Esophagus squamous epithelium (tissue), 4 donors: ENCODE results near the gene IFT27.
"Not testable (repeated sequence)": the region's sequence is repeated elsewhere in the genome, so short reads cannot be mapped to it uniquely, and the experiment has no call there.

Experiments used
- CTCF ChIP-seq, 6 experiments: fragments of 450-650 bp in 4 of 6; fragments of 200-600 bp in 2 of 6; sonication (generic) in 2 of 6; IDR thresholded peaks; one replicate each; pipeline ENCODE4 v1.5.1; 2016 to 2019; ENCODE audit warnings: antibody characterized with exemption in 6 of 6, mild to moderate bottlenecking in 4 of 6, moderate library complexity in 4 of 6
- POLR2A ChIP-seq, 4 donors: fragments of 450-650 bp; IDR thresholded peaks; one replicate each; pipeline ENCODE4 v1.6.1; 2017; ENCODE audit warnings: antibody characterized with exemption in 4 of 4, mild to moderate bottlenecking in 4 of 4, moderate library complexity in 3 of 4

DNA sequence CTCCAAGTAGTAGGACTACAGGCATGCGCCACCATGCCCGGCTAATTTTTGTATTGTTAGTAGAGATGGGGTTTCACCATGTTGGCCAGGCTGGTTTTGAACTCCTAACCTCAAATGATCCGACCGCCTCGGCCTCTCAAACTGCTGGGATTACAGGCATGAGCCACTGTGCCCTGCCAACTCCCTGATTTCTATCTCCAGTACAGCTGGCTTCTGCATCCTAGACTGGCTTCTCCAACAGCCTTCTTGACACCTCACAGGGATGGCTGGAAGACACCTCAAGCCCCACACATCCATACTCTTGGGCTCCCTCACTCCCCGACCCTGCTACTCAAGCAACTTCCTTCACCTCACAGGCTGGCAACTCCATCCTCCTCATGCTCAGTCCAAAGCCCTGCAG is 44.6 kb downstream of the IFT27 start:
- TF ChIP-seq CTCF, POLR2A (IDR thresholded peaks at IDR 0.05): not testable (repeated sequence)
